ENCODE measurements around the gene VPS33A.

DNA sequence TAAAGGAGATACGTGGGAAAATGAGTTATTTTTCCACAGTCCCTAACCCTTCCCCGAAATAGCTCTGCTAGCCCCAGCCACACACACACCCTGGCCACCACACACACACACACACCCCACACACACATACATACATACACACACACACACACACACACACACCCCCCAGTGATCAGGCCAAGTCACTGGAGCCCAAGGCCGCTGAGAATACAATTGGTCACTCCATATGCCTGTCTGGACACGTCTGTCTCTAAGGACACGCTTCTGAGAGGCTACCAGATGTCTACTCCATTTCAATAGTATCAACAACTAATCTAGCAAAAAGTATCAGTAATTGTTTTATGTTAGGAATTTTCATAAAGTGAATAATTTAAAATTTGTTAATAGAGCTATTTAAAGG is 27.4 kb downstream of the VPS33A start:
- TF ChIP-seq, protein P1, sequence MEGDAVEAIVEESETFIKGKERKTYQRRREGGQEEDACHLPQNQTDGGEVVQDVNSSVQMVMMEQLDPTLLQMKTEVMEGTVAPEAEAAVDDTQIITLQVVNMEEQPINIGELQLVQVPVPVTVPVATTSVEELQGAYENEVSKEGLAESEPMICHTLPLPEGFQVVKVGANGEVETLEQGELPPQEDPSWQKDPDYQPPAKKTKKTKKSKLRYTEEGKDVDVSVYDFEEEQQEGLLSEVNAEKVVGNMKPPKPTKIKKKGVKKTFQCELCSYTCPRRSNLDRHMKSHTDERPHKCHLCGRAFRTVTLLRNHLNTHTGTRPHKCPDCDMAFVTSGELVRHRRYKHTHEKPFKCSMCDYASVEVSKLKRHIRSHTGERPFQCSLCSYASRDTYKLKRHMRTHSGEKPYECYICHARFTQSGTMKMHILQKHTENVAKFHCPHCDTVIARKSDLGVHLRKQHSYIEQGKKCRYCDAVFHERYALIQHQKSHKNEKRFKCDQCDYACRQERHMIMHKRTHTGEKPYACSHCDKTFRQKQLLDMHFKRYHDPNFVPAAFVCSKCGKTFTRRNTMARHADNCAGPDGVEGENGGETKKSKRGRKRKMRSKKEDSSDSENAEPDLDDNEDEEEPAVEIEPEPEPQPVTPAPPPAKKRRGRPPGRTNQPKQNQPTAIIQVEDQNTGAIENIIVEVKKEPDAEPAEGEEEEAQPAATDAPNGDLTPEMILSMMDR (IDR thresholded peaks at IDR 0.05; ENCODE audit: insufficient read depth, low read depth, low read length), result no peak
- no peak for TF ChIP-seq EZH2 (IDR thresholded peaks at IDR 0.05; ENCODE audit: insufficient read depth, low read length)

Data from astrocyte (in vitro differentiated cells and primary cell).